Measurements from ENCODE around the gene CMTM8.

CMTM8 gene

DNA sequence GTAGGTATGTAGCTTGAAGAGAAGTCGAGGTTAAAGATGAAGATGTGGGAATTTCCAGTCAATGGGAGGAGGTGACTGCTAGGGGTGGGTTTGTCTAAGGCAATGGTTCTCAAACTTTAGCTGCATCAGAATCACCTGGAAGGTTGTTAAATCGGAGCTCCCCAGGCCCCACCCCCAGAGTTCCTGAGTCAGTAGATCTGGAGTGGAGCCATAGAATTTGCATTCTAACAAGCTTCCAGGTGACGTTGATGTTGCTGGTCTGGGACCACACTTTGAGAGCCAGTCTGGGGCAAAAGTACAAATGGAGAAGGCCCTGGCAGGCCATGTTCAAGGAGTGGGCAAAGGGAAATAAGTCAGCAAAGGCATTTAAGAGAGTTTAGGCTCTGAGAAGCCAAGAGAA lies 69.1 kb downstream of the CMTM8 start:
- no peak overlapping the region for H3K4me2 ChIP-seq (ENCODE audit: low read length)
- no peaks in the 10 kb centered on the region for H3K9me2 ChIP-seq (replicated peaks; ENCODE audit: control insufficient read depth, low read length)
- H3K36me3 ChIP-seq (ENCODE audit: control insufficient read depth, low read length), result no peaks in the 10 kb centered on the region
- no peaks in the 10 kb centered on the region for H4K20me1 ChIP-seq (ENCODE audit: control insufficient read depth, insufficient read depth, low read depth, low read length)
- H3K9me3 ChIP-seq (ENCODE audit: control insufficient read depth, insufficient read depth, low read length), result no peaks in the 10 kb centered on the region
- no peaks in the 10 kb centered on the region for H3K4me1 ChIP-seq (ENCODE audit: control insufficient read depth, low read length)
- H3K27me3 ChIP-seq (ENCODE audit: control insufficient read depth, low read length), result peaks cover 31% of the 10 kb centered on the region
- no peaks in the 10 kb centered on the region for H3K79me2 ChIP-seq (ENCODE audit: control insufficient read depth, low read length)
- H3K27ac ChIP-seq (ENCODE audit: low read depth, low read length), result no peak overlapping the region
- no peaks in the 10 kb centered on the region for H3F3A ChIP-seq (ENCODE audit: control insufficient read depth, insufficient read depth)
- H3K4me3 ChIP-seq (ENCODE audit: low read length), result no peak overlapping the region
- TF ChIP-seq, protein P1, sequence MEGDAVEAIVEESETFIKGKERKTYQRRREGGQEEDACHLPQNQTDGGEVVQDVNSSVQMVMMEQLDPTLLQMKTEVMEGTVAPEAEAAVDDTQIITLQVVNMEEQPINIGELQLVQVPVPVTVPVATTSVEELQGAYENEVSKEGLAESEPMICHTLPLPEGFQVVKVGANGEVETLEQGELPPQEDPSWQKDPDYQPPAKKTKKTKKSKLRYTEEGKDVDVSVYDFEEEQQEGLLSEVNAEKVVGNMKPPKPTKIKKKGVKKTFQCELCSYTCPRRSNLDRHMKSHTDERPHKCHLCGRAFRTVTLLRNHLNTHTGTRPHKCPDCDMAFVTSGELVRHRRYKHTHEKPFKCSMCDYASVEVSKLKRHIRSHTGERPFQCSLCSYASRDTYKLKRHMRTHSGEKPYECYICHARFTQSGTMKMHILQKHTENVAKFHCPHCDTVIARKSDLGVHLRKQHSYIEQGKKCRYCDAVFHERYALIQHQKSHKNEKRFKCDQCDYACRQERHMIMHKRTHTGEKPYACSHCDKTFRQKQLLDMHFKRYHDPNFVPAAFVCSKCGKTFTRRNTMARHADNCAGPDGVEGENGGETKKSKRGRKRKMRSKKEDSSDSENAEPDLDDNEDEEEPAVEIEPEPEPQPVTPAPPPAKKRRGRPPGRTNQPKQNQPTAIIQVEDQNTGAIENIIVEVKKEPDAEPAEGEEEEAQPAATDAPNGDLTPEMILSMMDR (IDR thresholded peaks at IDR 0.05; ENCODE audit: low read depth, low read length, poor library complexity, severe bottlenecking), result no peak
- TF ChIP-seq EZH2phosphoT487 (IDR thresholded peaks at IDR 0.05; ENCODE audit: borderline replicate concordance, low read length), result no peak

- TF ChIP-seq, protein P1 (IDR thresholded peaks at IDR 0.05; ENCODE audit: low read depth, low read length, poor library complexity, severe bottlenecking), result no peak
- TF ChIP-seq EZH2phosphoT487 (IDR thresholded peaks at IDR 0.05; ENCODE audit: borderline replicate concordance, low read length), result no peak
- no peaks in the 10 kb centered on the region for H3K36me3 ChIP-seq (ENCODE audit: control insufficient read depth, low read length)
Measured at GRCh38 chr3:32308378-32308777, 69.9 kb downstream of the CMTM8 start.

GRCh38 chr3:32309654-32310242 lies 71.3 kb downstream of the CMTM8 start:
- Histone ChIP-seq H3K27ac (ENCODE audit: low read depth, low read length) (no peak overlapping the region), H4K20me1 (ENCODE audit: control insufficient read depth, insufficient read depth, low read depth, low read length) (no peaks in the 10 kb centered on the region), H3K4me3 (ENCODE audit: low read length) (no peak overlapping the region), H3K4me2 (ENCODE audit: low read length) (no peak overlapping the region), H3K9me3 (ENCODE audit: control insufficient read depth, insufficient read depth, low read length) (no peaks in the 10 kb centered on the region), H3F3A (ENCODE audit: control insufficient read depth, insufficient read depth) (no peaks in the 10 kb centered on the region), H3K36me3 (ENCODE audit: control insufficient read depth, low read length) (no peaks in the 10 kb centered on the region), H3K9me2 (replicated peaks; ENCODE audit: control insufficient read depth, low read length) (no peaks in the 10 kb centered on the region), H3K79me2 (ENCODE audit: control insufficient read depth, low read length) (no peaks in the 10 kb centered on the region), H3K4me1 (ENCODE audit: control insufficient read depth, low read length) (no peaks in the 10 kb centered on the region), H3K27me3 (ENCODE audit: control insufficient read depth, low read length) (peaks cover 30% of the 10 kb centered on the region)
- TF ChIP-seq EZH2phosphoT487 (IDR thresholded peaks at IDR 0.05; ENCODE audit: borderline replicate concordance, low read length), result no peak
- TF ChIP-seq, protein P1 (IDR thresholded peaks at IDR 0.05; ENCODE audit: low read depth, low read length, poor library complexity, severe bottlenecking), result no peak

More at GRCh38 chr3:32308378-32308777, 69.9 kb downstream of the CMTM8 start:
- Histone ChIP-seq H3K4me2 (ENCODE audit: low read length) (no peak overlapping the region), H3K4me1 (ENCODE audit: control insufficient read depth, low read length) (no peaks in the 10 kb centered on the region), H3K9me3 (ENCODE audit: control insufficient read depth, insufficient read depth, low read length) (no peaks in the 10 kb centered on the region), H4K20me1 (ENCODE audit: control insufficient read depth, insufficient read depth, low read depth, low read length) (no peaks in the 10 kb centered on the region), H3K27me3 (ENCODE audit: control insufficient read depth, low read length) (peaks cover 30% of the 10 kb centered on the region), H3K4me3 (ENCODE audit: low read length) (no peak overlapping the region), H3K27ac (ENCODE audit: low read depth, low read length) (no peak overlapping the region), H3K9me2 (replicated peaks; ENCODE audit: control insufficient read depth, low read length) (no peaks in the 10 kb centered on the region), H3K79me2 (ENCODE audit: control insufficient read depth, low read length) (no peaks in the 10 kb centered on the region), H3F3A (ENCODE audit: control insufficient read depth, insufficient read depth) (no peaks in the 10 kb centered on the region)
